CD4-positive, alpha-beta T cell treated with Interleukin-15 for 4 hours (primary cell): ENCODE data around the gene EIF5AL1.
"Not testable (repeated sequence)": the region's sequence is repeated elsewhere in the genome, so short reads cannot be mapped to it uniquely, and the experiment has no call there.

Source experiments
- DNase-seq: peaks from one replicate; pipeline ENCODE4 v3.0.0-alpha.2; 2020; ENCODE audit warnings: low spot score

EIF5AL1 gene

GRCh38 chr10:79511891-79512583 lies at the start of gene EIF5AL1:
EIF5AL1 (plus strand) TSS chr10:79512533; CDS start chr10:79512650, 117 bp downstream.
- DNase-seq = not testable (repeated sequence)

GRCh38 chr10:79463578-79464496 lies 48.5 kb upstream of the EIF5AL1 start:
- DNase-seq = no peak

- no peak for DNase-seq
These were observed 47.0 kb upstream of the EIF5AL1 start for GRCh38 chr10:79465341-79465740.

DNA sequence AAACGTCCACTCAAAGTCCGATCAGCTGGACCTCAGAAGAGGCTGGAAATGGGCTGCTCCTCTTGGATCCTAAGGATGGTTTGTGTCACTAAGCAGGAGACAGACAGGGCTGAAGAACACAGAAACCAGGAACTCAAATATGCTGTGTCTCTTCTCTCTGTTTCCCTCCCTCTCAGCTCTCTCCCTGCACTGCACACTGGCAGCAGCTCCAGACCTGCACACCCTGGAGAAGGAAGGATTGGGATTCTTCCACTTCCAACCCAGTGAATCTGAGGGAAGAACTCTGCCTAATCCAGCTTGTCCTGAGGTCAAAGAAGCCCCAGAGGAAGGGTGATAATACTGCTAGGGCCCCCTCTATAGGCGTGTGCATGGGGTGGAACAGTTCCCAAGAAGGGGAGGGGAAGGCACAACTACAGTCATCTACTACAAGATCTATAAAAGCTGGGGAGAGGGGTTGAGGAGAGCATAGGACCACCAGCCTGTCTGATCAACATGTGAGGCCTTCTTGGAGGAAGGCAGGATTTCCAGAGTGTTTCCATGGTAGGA lies 44.2 kb upstream of the EIF5AL1 start:
- no peak for DNase-seq

- DNase-seq = no peak
These were observed 43.3 kb upstream of the EIF5AL1 start for GRCh38 chr10:79468841-79469585.

GRCh38 chr10:79470096-79470495 lies 42.2 kb upstream of the EIF5AL1 start:
- no peak for DNase-seq

- no peak for DNase-seq
These were observed 40.6 kb upstream of the EIF5AL1 start for GRCh38 chr10:79471776-79472175.

DNA sequence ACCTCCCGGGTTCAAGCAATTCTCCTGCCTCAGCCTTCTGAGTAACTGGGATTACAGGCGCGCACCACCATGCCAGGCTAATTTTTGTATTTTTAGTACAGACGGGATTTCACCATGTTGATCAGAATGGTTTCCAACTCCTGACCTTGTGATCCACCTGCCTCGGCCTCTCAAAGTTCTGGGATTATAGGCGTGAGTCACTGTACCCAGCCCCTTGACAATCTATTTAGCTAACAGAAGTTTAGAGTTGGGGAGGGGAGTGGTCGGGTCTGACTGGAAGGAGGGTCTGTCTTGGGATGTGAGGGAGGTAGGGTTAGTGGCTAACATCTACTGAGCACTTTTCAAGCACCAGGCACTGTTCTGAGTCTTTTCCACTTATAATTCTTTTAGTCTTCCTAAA lies 39.9 kb upstream of the EIF5AL1 start:
- DNase-seq = no peak

DNA sequence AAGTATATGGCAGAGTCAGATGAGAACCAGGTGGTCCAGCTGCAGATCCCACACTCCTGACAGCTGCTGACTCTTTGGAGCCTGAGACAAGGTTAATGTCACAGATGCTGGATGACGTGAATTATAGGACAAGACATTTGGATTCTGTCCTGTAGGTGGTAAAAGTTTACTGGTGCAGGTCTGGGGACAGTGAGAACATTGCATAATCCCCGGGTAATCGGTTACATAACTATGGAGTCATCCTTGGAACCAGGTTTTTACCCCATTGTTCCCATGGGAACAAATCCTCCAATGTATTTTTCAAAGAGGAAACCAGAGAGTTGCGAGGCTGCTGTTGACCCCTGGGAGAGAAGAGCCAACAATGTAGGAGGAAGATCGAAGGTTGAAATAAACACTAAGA lies 39.4 kb upstream of the EIF5AL1 start:
- DNase-seq = no peak

GRCh38 chr10:79473496-79474095 lies 38.7 kb upstream of the EIF5AL1 start:
- no peak for DNase-seq

DNA sequence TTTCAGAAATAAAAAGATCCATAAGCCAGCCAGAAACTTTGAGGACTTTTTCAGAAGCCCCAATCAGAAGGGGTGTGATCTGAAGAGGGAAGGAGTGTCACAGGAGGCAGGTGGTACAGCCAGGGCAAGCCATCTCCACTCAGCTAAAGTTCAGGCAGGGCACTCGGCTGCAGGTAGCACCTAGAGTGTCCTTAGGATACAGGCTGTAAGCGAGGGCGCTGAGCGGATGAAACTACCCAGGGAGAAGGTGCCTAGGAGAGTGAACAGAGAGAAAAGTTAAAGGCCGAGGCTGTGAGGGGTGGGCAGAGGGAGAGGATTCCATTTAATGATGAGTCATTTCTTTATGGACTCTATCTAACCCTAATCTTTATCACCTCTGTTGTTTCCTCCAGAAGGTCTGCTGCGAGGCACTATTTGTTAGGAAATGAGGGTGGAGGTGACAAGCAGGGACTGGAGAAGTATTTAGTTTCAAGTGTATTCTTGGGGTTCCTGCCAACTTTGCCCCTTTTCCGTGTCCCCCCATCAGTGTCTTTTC lies 37.1 kb upstream of the EIF5AL1 start:
- DNase-seq = no peak

DNA sequence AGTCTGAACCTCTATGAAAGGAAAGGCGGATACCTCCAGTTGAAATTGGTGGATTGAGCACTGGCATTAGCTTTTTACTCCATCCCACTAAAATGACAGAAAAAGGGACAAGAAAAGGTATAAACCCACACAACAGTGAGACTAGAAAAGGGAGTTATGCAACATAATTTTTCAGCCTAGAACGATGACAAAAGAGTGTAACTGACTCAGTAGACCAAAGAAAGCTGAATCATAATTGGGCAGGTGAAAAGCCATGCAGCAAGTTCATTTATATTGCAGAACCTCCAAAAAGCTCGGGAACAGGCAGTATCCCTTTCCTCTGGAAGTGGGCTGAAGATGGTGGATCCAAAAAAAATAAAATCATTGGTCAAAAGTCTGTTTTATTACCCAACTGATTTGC lies 36.5 kb upstream of the EIF5AL1 start:
- no peak for DNase-seq

- DNase-seq = no peak
These were observed 35.7 kb upstream of the EIF5AL1 start for GRCh38 chr10:79476645-79477044.

DNA sequence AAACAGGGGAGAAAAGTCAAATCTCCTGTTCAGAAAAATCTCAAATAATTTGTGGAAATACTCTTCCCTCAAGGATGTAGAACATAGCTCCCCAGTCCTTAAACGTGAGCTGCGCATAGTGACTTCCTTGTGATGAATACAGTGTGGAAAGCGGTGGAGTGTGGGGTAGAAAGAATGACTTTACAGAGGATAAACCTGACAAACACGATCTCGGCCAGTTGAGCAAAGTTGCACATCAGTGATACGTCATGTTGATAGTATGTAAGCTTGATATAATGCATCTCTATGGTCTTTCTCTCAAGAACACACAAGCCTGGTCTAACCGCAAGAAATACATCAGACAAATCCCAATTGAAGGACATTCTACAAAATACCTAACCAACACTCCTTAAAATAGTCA lies 34.9 kb upstream of the EIF5AL1 start:
- no peak for DNase-seq

DNA sequence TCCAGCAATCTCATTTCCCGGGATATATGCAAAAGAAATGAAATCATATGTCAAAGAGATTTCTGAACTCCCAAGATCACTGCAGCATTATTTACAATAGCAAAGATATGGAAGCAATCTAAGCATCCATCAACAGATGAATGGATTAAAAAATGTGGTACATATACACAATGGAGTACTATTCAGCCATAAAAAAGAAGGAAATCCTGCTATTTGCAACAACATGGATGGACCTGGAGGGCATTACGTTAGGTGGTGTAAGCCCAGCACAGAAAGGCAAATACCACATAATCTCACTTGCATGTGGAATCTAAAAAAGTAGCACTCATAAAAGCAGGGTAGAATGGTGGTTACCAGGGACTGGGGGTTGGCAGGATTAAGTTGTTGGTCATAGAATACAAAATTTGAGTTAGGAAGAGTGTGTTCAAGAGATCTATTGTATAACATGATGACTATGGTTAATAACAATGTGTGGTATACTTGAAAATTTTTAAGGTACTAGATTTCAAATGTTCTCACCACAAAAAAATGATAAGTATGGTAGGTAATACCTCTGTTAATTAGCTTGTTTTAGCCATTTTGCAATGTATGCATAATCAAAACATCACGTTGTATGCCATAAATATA lies 32.9 kb upstream of the EIF5AL1 start:
- DNase-seq = no peak

DNA sequence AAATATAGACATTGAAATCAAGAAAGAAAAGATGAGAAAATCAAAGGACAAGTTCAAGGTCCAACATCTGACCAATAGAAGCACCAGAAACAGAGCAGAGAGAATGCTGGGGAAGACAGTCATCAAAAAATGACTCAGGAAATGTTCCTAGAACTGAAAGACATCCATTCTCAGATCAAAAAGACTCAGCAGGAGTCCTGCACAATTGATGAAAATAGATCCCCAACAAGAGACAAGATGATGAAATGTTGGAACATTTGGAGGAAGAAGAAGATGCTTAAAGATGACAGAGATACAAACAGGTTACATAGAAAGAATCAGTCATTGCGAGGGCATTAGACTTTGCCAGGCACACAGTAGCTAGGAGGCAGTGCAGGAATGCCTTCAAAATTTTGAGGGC lies 30.0 kb upstream of the EIF5AL1 start:
- no peak for DNase-seq

DNA sequence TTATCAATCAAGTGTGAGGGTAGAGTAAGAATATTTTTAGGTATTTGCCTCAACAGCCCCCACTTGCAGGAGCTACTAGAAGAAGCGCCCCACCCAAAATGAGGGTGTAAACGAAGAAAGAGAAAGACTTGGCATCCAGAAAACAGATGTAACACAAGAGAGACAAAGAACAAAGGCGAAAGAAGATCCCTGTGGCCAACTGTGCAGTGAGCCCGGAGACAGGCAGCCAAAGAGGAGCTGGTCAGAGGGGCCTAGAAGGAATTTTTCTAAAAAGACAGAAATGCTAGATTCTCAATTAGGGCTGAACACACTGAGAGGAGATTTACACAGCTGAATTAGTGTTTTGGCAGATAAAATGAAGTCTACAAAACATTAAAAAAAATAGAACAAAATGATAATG lies 29.6 kb upstream of the EIF5AL1 start:
- DNase-seq = no peak

- no peak for DNase-seq
These were observed 29.0 kb upstream of the EIF5AL1 start for GRCh38 chr10:79483299-79483698.

DNA sequence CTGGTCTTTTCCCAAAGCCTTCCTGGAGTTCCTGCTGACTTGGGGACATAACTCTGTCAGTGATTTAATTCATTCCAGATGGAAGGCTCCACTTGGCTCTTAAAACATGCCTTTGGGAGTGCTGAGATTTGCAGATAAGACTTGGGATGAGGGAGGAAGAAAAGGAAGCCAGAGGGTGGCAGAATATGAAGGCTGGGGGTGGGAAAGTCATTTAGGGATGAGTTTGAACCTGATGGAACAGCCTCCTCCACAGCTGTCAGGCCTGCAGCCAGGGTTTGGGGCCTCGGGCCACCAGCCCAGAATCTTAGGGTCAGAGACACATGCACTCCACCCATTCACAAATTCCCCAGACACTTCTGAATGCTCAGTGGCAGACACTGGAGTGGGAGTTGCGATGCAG lies 28.4 kb upstream of the EIF5AL1 start:
- no peak for DNase-seq

DNA sequence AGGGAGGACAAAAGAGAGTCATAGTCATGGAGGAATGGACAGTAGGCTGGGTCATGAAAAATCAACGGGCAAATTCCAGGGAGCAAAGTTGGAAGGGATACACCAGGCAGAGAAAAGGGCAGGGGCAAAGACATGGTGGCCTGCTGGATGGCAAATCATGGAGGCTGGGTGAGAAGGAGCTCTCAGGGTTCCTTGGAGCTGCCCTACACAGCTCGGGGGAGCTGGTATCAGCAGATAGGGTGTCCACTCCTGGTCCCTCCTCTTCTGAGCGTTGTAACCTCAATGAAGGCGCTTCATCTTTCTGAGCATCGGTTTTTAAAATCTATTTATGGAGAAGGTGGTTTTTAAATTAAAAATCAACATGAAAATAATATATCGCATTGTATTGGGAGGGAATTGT lies 27.9 kb upstream of the EIF5AL1 start:
- DNase-seq = no peak
